D721Med (cell line): ENCODE measurements around the gene HRH2.
"Not testable (repeated sequence)": the region's sequence is repeated elsewhere in the genome, so short reads cannot be mapped to it uniquely, and the experiment has no call there.

Source experiments
- DNase-seq: peaks from one replicate; pipeline ENCODE4 v3.0.0; 2011; ENCODE audit warnings: low spot score; ENCODE audit not compliant: insufficient read length
- FAIRE-seq: peaks from 2 replicates; lab custom pipeline; 2011; peaks lifted over from hg19 to GRCh38; lab: Jason Lieb, UNC
- CTCF ChIP-seq: IDR thresholded peaks from 2 replicates; pipeline ENCODE4 v1.5.1; 2012; ENCODE audit warnings: mild to moderate bottlenecking, control low read depth; ENCODE audit not compliant: insufficient read depth; ENCODE audit errors: missing control alignments

The HRH2 gene

GRCh38 chr5:175642998-175643397, 14.9 kb upstream of the HRH2 start:
- DNase-seq (no peak), FAIRE-seq (no peak)
- TF ChIP-seq CTCF, result no peak

- DNase-seq, result no peak
- no peak for TF ChIP-seq CTCF
- FAIRE-seq, result no peak
Observed at GRCh38 chr5:175646251-175646650, 11.6 kb upstream of the HRH2 start.

- FAIRE-seq, result no peak
- TF ChIP-seq CTCF, result no peak
- no peak for DNase-seq
Observed at GRCh38 chr5:175649967-175650366, 7.9 kb upstream of the HRH2 start.

GRCh38 chr5:175650430-175651205, 7.3 kb upstream of the HRH2 start:
- DNase-seq, FAIRE-seq: not testable (repeated sequence)

GRCh38 chr5:175652741-175653663, 4.9 kb upstream of the HRH2 start:
- TF ChIP-seq CTCF, result no peak
- no peak for FAIRE-seq
- DNase-seq, result no peak

GRCh38 chr5:175653763-175654162, 4.1 kb upstream of the HRH2 start:
- TF ChIP-seq CTCF, result no peak
- DNase-seq, result no peak
- FAIRE-seq, result no peak

- FAIRE-seq, result no peak
- TF ChIP-seq CTCF, result no peak
- no peak for DNase-seq
Observed at GRCh38 chr5:175654339-175654738, 3.5 kb upstream of the HRH2 start.
